CD4-positive, alpha-beta T cell (primary cell): ENCODE results near the gene CENPP. TPM values are rescaled to one million over a fixed set of nuclear protein-coding genes. Genes with fewer than 3 reads are reported as not detected.
A peak's percentile ranks its signal among the peaks of the same experiment; 100 is the strongest.

Experiments used
- ATAC-seq: fragments of 200-7000 bp; cut with Tn5 transposase; one replicate; pipeline ENCODE4 v1.10.0; 2022; ENCODE audit warnings: mild to moderate bottlenecking; ENCODE audit not compliant: poor library complexity
- CTCF ChIA-PET: fragments of 350-600 bp; sonication (Branson Sonifier 250); formaldehyde crosslinking; loops from one replicate; lab custom pipeline; 2021; ENCODE audit warnings: antibody characterized with exemption, inconsistent platforms; lab: Charles Lee
- POLR2A ChIA-PET: fragments of 350-600 bp; sonication (Branson Sonifier 250); formaldehyde crosslinking; loops from one replicate; lab custom pipeline; 2021; ENCODE audit warnings: antibody characterized with exemption, inconsistent platforms; lab: Charles Lee
- DNase-seq, 14 experiments: peaks; one replicate each; pipeline ENCODE4 v3.0.0-alpha.2; 2013 to 2020; ENCODE audit warnings: mixed read lengths in 2 of 14
- H3K27ac ChIP-seq, 2 donors: one replicate each; pipeline versions ENCODE4 v1.5.1 to v1.7.0; 2013; ENCODE audit warnings: low read length in 2 of 2, low read depth in 1 of 2, mild to moderate bottlenecking in 1 of 2
- H3K27me3 ChIP-seq, 2 experiments: 1 replicate in 1 of 2; 2 replicates in 1 of 2; pipeline versions ENCODE4 v1.6.1 to v1.7.0; 2013; ENCODE audit warnings: low read length in 2 of 2, control low read depth in 1 of 2, mild to moderate bottlenecking in 1 of 2, moderate library complexity in 1 of 2; ENCODE audit not compliant: insufficient read depth in 2 of 2, control insufficient read depth in 1 of 2
- H3K36me3 ChIP-seq: one replicate; pipeline ENCODE4 v1.6.1; 2013; ENCODE audit warnings: low read length, control low read depth; ENCODE audit not compliant: insufficient read depth
- H3K4me1 ChIP-seq: one replicate; pipeline ENCODE4 v1.6.1; 2013; ENCODE audit warnings: low read length, control low read depth; ENCODE audit not compliant: insufficient read depth
- H3K4me3 ChIP-seq: one replicate; pipeline ENCODE4 v1.5.1; 2013; ENCODE audit warnings: mild to moderate bottlenecking, low read length, moderate library complexity
- H3K9me3 ChIP-seq, 2 experiments: 1 replicate in 1 of 2; 2 replicates in 1 of 2; pipeline versions ENCODE4 v1.6.1 to v1.7.0; 2013; ENCODE audit warnings: low read length in 2 of 2, mild to moderate bottlenecking in 2 of 2, control low read depth in 1 of 2, moderate library complexity in 1 of 2; ENCODE audit not compliant: control insufficient read depth in 1 of 2, insufficient read depth in 1 of 2
- H3K27ac Mint-ChIP-seq: one replicate; pipeline ENCODE4 v1.8.0; 2020; ENCODE audit warnings: mixed read lengths
- H3K27me3 Mint-ChIP-seq: one replicate; pipeline ENCODE4 v1.8.0; 2021; ENCODE audit warnings: mixed read lengths
- H3K36me3 Mint-ChIP-seq: one replicate; pipeline ENCODE4 v1.8.0; 2021; ENCODE audit warnings: low read depth, mixed read lengths
- H3K4me1 Mint-ChIP-seq: one replicate; pipeline ENCODE4 v1.8.0; 2021; ENCODE audit warnings: low read depth, mixed read lengths
- H3K4me3 Mint-ChIP-seq: one replicate; pipeline ENCODE4 v1.8.0; 2020; ENCODE audit warnings: mild to moderate bottlenecking, mixed read lengths
- H3K9me3 Mint-ChIP-seq: one replicate; pipeline ENCODE4 v1.8.0; 2020; ENCODE audit warnings: mixed read lengths
- intact Hi-C, 2 experiments: fragments of 100-400 bp; cut with DNase I in 1 of 2; cut with micrococcal nuclease in 1 of 2; formaldehyde crosslinking; loops; one replicate each; pipeline versions ENCODE4 v1.15.1 to v1.9.0; 2023 to 2025; cut with DNase I, micrococcal nuclease
- total RNA-seq, 174 experiments: library from RNA in 2 of 174; stranded (reverse) in 2 of 174; gene quantifications; one replicate each; pipeline ENCODE4 v1.2.3 and lab custom pipeline; 2021 to 2026
- TF ChIP-seq, protein P1 (sequence below): fragments of 200-600 bp; IDR thresholded peaks from one replicate; pipeline ENCODE4 v1.8.0; 2022; ENCODE audit warnings: antibody characterized with exemption, mild to moderate bottlenecking

CENPP gene
- total RNA-seq, 2 experiments from 2014 or later: 4.8 TPM

DNA sequence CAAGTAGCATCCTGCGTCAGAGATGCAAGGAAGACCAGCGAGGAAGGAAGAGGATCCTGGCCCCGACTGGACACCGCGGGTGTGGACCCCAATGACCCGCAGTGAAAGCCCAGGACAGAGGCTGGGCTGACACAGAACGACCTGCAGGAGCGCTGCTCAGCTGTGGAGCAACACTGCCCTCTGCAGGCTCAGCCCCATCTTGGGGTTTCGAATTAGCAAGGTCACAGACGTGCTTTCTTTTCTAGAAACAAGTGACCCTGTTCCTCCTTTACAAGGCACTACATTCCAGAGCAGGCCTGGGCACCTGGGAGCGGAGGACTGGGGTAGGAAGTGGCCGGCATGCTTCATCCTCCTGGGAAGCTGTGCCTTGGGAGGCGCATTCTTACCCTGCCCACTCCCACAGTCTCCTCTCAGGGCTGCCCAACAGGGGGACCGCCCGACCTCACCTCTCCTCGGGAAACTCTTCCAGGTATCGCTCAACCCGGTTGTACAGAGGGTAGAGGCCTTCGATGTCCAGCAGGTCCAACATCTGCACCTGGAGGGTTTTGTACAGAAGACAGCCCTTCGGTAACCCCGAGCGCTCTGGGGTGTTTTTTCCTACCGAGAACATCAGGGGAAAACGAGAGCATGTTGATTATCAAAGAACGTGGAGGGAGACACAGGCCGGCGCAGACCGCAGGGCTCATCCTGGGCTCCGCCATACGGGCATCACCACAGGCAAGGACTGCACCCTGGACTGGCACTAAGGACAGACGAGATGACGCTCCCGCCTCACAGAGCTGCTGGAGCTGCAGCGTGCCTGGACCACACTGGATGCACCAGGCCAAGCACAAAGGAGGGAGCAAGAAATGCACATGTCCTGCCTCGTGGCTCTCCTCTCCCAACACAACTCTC is 309.2 kb downstream of the CENPP start:
- TF ChIP-seq, protein P1, sequence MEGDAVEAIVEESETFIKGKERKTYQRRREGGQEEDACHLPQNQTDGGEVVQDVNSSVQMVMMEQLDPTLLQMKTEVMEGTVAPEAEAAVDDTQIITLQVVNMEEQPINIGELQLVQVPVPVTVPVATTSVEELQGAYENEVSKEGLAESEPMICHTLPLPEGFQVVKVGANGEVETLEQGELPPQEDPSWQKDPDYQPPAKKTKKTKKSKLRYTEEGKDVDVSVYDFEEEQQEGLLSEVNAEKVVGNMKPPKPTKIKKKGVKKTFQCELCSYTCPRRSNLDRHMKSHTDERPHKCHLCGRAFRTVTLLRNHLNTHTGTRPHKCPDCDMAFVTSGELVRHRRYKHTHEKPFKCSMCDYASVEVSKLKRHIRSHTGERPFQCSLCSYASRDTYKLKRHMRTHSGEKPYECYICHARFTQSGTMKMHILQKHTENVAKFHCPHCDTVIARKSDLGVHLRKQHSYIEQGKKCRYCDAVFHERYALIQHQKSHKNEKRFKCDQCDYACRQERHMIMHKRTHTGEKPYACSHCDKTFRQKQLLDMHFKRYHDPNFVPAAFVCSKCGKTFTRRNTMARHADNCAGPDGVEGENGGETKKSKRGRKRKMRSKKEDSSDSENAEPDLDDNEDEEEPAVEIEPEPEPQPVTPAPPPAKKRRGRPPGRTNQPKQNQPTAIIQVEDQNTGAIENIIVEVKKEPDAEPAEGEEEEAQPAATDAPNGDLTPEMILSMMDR: peak; percentile 63
- Mint-ChIP-seq H3K4me1 (no peaks in the 10 kb centered on the region), H3K27me3 (no peaks in the 10 kb centered on the region), H3K27ac (no peak overlapping the region), H3K4me3 (no peak overlapping the region), H3K36me3 (peaks cover 88% of the 10 kb centered on the region), H3K9me3 (no peaks in the 10 kb centered on the region)
- peak; percentile 64 for ATAC-seq
- H3K4me3 ChIP-seq: no peak overlapping the region
- ChIA-PET CTCF (interaction anchor here (1.4 kb wide), 1 partner anchor 495 kb away, joined by 11 read pairs; no protein-coding TSS in a partner anchor), POLR2A (no interaction called here)
- intact Hi-C loops: loop anchor here (1.0 to 10.0 kb wide), 5 partner anchors 290 to 860 kb away; no protein-coding TSS in a partner anchor
- peaks cover 77% of the 10 kb centered on the region for H3K36me3 ChIP-seq
- no peaks in the 10 kb centered on the region for H3K9me3 ChIP-seq
- no peaks in the 10 kb centered on the region for H3K27me3 ChIP-seq
- H3K4me1 ChIP-seq: no peaks in the 10 kb centered on the region
- DNase-seq: peak; percentile 33 to 73 (median 55)
- no peak overlapping the region for H3K27ac ChIP-seq

DNA sequence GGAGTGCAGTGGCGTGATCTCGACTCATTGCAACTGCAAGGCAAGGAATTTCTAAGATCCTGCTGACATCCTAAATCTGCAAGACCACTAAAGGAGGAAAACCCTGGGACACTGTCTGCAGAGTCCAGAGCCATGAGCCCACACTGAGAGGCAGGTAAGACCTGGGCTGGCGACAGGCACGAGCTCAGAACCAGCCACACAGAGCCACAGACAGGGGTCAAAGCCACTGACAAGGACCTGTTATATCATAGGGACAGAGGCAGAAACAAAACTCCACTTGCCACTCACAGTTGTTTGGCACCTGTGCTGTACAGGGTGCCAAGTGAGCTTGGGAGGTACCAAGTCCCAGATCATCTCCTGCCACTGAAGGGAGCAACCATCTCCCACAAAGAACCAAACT is 310.0 kb downstream of the CENPP start:
- H3K9me3 Mint-ChIP-seq: no peaks in the 10 kb centered on the region
- Histone ChIP-seq H3K27me3 (no peaks in the 10 kb centered on the region), H3K27ac (no peak overlapping the region), H3K4me3 (no peak overlapping the region), H3K4me1 (no peaks in the 10 kb centered on the region), H3K36me3 (peaks cover 85% of the 10 kb centered on the region), H3K9me3 (no peaks in the 10 kb centered on the region)
- no peak overlapping the region for H3K4me3 Mint-ChIP-seq
- TF ChIP-seq, protein P1: no peak
- DNase-seq (no peak), ATAC-seq (no peak)
- no peaks in the 10 kb centered on the region for H3K27me3 Mint-ChIP-seq
- H3K27ac Mint-ChIP-seq: no peak overlapping the region
- H3K4me1 Mint-ChIP-seq: no peaks in the 10 kb centered on the region
- CTCF ChIA-PET: no interaction called here
- intact Hi-C loops: loop anchor here (10.0 kb wide), 2 partner anchors 291 to 861 kb away; no protein-coding TSS in a partner anchor
- peaks cover 88% of the 10 kb centered on the region for H3K36me3 Mint-ChIP-seq
- POLR2A ChIA-PET: no interaction called here

DNA sequence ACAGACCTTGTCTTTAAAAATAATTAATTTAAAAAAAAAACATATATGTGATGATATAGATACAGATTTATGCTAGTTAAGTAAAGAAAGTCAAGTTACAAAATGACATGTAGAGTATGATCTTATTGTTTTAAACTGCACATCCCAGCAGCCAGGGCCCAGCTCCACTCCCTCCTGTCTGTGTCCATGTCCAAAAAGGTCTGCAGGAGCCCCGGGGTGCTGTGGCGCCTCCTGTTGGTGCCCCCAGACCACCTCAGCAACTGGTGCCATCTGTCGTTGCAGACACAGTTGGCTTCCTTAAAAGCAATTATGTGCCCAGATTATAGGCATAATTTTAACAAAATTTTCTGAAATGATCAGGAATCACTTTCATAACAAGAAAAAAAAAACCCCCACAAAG is 310.9 kb downstream of the CENPP start:
- H3K36me3 Mint-ChIP-seq: peaks cover 90% of the 10 kb centered on the region
- no peaks in the 10 kb centered on the region for H3K27me3 Mint-ChIP-seq
- no peak overlapping the region for H3K27ac Mint-ChIP-seq
- H3K27ac ChIP-seq: no peak overlapping the region
- CTCF ChIA-PET: no interaction called here
- POLR2A ChIA-PET: no interaction called here
- H3K4me3 ChIP-seq: no peak overlapping the region
- intact Hi-C loops: loop anchor here (10.0 kb wide), 2 partner anchors 292 to 862 kb away; no protein-coding TSS in a partner anchor
- ATAC-seq (no peak), DNase-seq (peak in 1 of 14 experiments; percentile 5)
- H3K9me3 Mint-ChIP-seq: no peaks in the 10 kb centered on the region
- peaks cover 90% of the 10 kb centered on the region for H3K36me3 ChIP-seq
- no peaks in the 10 kb centered on the region for H3K9me3 ChIP-seq
- no peak overlapping the region for H3K4me3 Mint-ChIP-seq
- H3K4me1 ChIP-seq: no peaks in the 10 kb centered on the region
- H3K4me1 Mint-ChIP-seq: no peaks in the 10 kb centered on the region
- H3K27me3 ChIP-seq: no peaks in the 10 kb centered on the region
- TF ChIP-seq, protein P1: no peak
